K562 (cell line): ENCODE results near the gene CNR2. TPM values are rescaled to one million over a fixed set of nuclear protein-coding genes. Genes with fewer than 3 reads are reported as not detected.
A peak's percentile ranks its signal among the peaks of the same experiment; 100 is the strongest.

Source experiments
- AFF1 ChIP-seq, 2 experiments: fragments of 450-650 bp; IDR thresholded peaks; 2 replicates each; pipeline ENCODE4 v1.6.1; 2018; ENCODE audit warnings: mild to moderate bottlenecking in 2 of 2, low read depth in 1 of 2; ENCODE audit not compliant: partially characterized antibody in 2 of 2
- ARID3B ChIP-seq: fragments of 250-450 bp; sonication (Bioruptor Pico); IDR thresholded peaks from 2 replicates; pipeline ENCODE4 v1.4.0; 2020; ENCODE audit warnings: borderline replicate concordance
- ATF7 ChIP-seq: fragments of 450-650 bp; IDR thresholded peaks from 2 replicates; pipeline ENCODE4 v1.7.1; 2014; ENCODE audit warnings: mild to moderate bottlenecking, moderate library complexity
- GTF2B ChIP-seq: IDR thresholded peaks from 2 replicates; pipeline ENCODE4 v1.6.1; 2011; ENCODE audit not compliant: insufficient read length; ENCODE audit errors: extremely low read depth
- HDAC6 ChIP-seq: IDR thresholded peaks from 2 replicates; pipeline ENCODE4 v1.6.1; 2012; ENCODE audit warnings: low read depth, mild to moderate bottlenecking, control low read depth, inconsistent platforms, low read length, moderate library complexity
- HMBOX1 ChIP-seq: sonication (generic); IDR thresholded peaks from 2 replicates; pipeline ENCODE4 v1.6.1; 2016
- POLR3A ChIP-seq: IDR thresholded peaks from 2 replicates; pipeline ENCODE4 v1.6.1; 2011; ENCODE audit warnings: borderline replicate concordance, mild to moderate bottlenecking, moderate library complexity; ENCODE audit not compliant: insufficient read length, insufficient read depth; ENCODE audit errors: extremely low read depth
- TAF9B ChIP-seq: fragments of 450-650 bp; IDR thresholded peaks from 2 replicates; pipeline ENCODE4 v1.6.1; 2018; ENCODE audit warnings: mild to moderate bottlenecking; ENCODE audit not compliant: partially characterized antibody
- TFE3 ChIP-seq: fragments of 450-650 bp; formaldehyde crosslinking; IDR thresholded peaks from 2 replicates; pipeline ENCODE4 v1.4.0; 2020; ENCODE audit warnings: mild to moderate bottlenecking, mixed read lengths
- THRB ChIP-seq: fragments of 450-650 bp; formaldehyde crosslinking; conservative IDR thresholded peaks from 2 replicates; pipeline ENCODE4 v1.4.0; 2022; ENCODE audit warnings: mild to moderate bottlenecking, missing genetic modification characterization
- ZBTB12 ChIP-seq: fragments of 250-450 bp; sonication (Bioruptor Pico); IDR thresholded peaks from 2 replicates; pipeline ENCODE4 v1.4.0; 2020
- ZEB2 ChIP-seq: fragments of 450-650 bp; IDR thresholded peaks from 2 replicates; pipeline ENCODE4 v1.6.1; 2016
- ZNF232 ChIP-seq: sonication (generic); formaldehyde crosslinking; IDR thresholded peaks from 2 replicates; pipeline ENCODE4 v1.8.0; 2022; ENCODE audit warnings: mild to moderate bottlenecking, missing genetic modification reagents
- polyA plus RNA-seq, 8 experiments: library from polyadenylated mRNA; depleted of rRNA in 4 of 8; stranded (reverse) in 5 of 8; unstranded in 3 of 8; fragments of >200 nt; fragmentation: Nextera tagmentation in 2 of 8; fragmentation: Illumina TruSeq in 1 of 8; extraction: Ambion mirVana in 2 of 8; extraction: Trizol in 1 of 8; gene quantifications; 2 replicates each; pipeline versions ENCODE4 v1.2.1 to v1.2.3, GENCODE V29; 2011 to 2014; ENCODE audit warnings: inconsistent platforms in 1 of 8, missing spikeins in 1 of 8
- total RNA-seq, 7 experiments: library from RNA; depleted of rRNA in 6 of 7; stranded (reverse); fragments of >200 nt in 6 of 7; fragmentation: Illumina TruSeq in 2 of 7; extraction: Trizol in 2 of 7; gene quantifications; 2 replicates each; pipeline versions ENCODE4 v1.2.1 to v1.2.3, GENCODE V29; 2011 to 2021; ENCODE audit warnings: low replicate concordance in 1 of 7

Gene CNR2
- total and polyA plus RNA-seq, 9 of the 15 experiments (the other 6 are each of a cell fraction or from before 2014, with no cell fraction given) = not detected

- TF ChIP-seq GTF2B (peak; percentile 37), POLR3A (no peak), ATF7 (peak; percentile 68; the same call in 1 of the 2 replicates), HDAC6 (no peak), ARID3B (CRISPR knock-in tag) (0 out of 2 replicates have a peak, but pooled peaks have one; percentile 40), ZBTB12 (CRISPR knock-in tag) (no peak), ZEB2 (peak; percentile 6; the same call in 1 of the 2 replicates), TAF9B (peak; percentile 99), TFE3 (CRISPR knock-in tag) (peak; percentile 3; the same call in 1 of the 2 replicates), THRB (CRISPR knock-in tag) (no peak), AFF1 (IDR thresholded peaks at IDR 0.05; ENCODE audit: low read depth in 1 of 2, partially characterized antibody in 2 of 2) (peak; percentile 44 to 85), HMBOX1 (no peak), ZNF232 (no peak)
Observed at GRCh38 chr1:23959461-23960290, 46.5 kb upstream of the CNR2 start, which contains the start of gene PNRC2 (continued).
